Measurements from ENCODE around the gene ACVR1C.

Gene ACVR1C

GRCh38 chr2:157628477-157629415, at the start of gene ACVR1C:
Gene ACVR1C, minus strand, starts transcription at chr2:157628864. Its CDS starts 220 bp downstream, at chr2:157628644.
- DNase-seq, result peak; percentile 54

- no peak for DNase-seq
Measured at GRCh38 chr2:157677941-157678340, 49.3 kb upstream of the ACVR1C start.

GRCh38 chr2:157672129-157672528, 43.5 kb upstream of the ACVR1C start:
- DNase-seq, result no peak

GRCh38 chr2:157662401-157662800, 33.7 kb upstream of the ACVR1C start:
- DNase-seq, result no peak

- no peak for DNase-seq
Measured at GRCh38 chr2:157661776-157662175, 33.1 kb upstream of the ACVR1C start.

- DNase-seq, result no peak
Measured at GRCh38 chr2:157657858-157658257, 29.2 kb upstream of the ACVR1C start.

- no peak for DNase-seq
Measured at GRCh38 chr2:157657101-157657500, 28.4 kb upstream of the ACVR1C start.

GRCh38 chr2:157644776-157645175, 16.1 kb upstream of the ACVR1C start:
- DNase-seq, result no peak

GRCh38 chr2:157631861-157632260, 3.2 kb upstream of the ACVR1C start:
- no peak for DNase-seq

GRCh38 chr2:157627594-157628476, 829 bp downstream of the ACVR1C start:
- DNase-seq, result peak; percentile 19

- DNase-seq, result no peak
Measured at GRCh38 chr2:157625296-157625695, 3.4 kb downstream of the ACVR1C start.

GRCh38 chr2:157620956-157621355, 7.7 kb downstream of the ACVR1C start:
- DNase-seq, result no peak

- no peak for DNase-seq
Measured at GRCh38 chr2:157611726-157612125, 16.9 kb downstream of the ACVR1C start.

- DNase-seq, result no peak
Measured at GRCh38 chr2:157611110-157611509, 17.6 kb downstream of the ACVR1C start.

- DNase-seq, result no peak
Measured at GRCh38 chr2:157606534-157606933, 22.1 kb downstream of the ACVR1C start.

GRCh38 chr2:157603198-157603597, 25.5 kb downstream of the ACVR1C start:
- no peak for DNase-seq

GRCh38 chr2:157601807-157602206, 26.9 kb downstream of the ACVR1C start:
- DNase-seq, result no peak

GRCh38 chr2:157596992-157597681, 31.5 kb downstream of the ACVR1C start:
- DNase-seq, result peak; percentile 41

- DNase-seq, result no peak
Measured at GRCh38 chr2:157593411-157593810, 35.3 kb downstream of the ACVR1C start.

- DNase-seq, result no peak
Measured at GRCh38 chr2:157592948-157593347, 35.7 kb downstream of the ACVR1C start.

GRCh38 chr2:157592374-157592773, 36.3 kb downstream of the ACVR1C start:
- DNase-seq, result no peak

GRCh38 chr2:157587576-157587975, 41.1 kb downstream of the ACVR1C start:
- no peak for DNase-seq

GRCh38 chr2:157574165-157574564, 54.5 kb downstream of the ACVR1C start:
- no peak for DNase-seq

All from activated CD4-positive, alpha-beta T cell treated with anti-CD3 and anti-CD28 coated beads for 1 hour (primary cell).